Activated CD4-positive, alpha-beta T cell treated with anti-CD3 and anti-CD28 coated beads, Interleukin-2, amount 50 U/mL, for 48 hours (primary cell): ENCODE data around the gene U2SURP.

ENCODE experiments used
- DNase-seq, 2 experiments: peaks; one replicate each; pipeline ENCODE4 v3.0.0-alpha.2; 2020

U2SURP gene

GRCh38 chr3:143001369-143002082, at the start of gene U2SURP:
U2SURP (plus strand) TSS chr3:143001570; CDS start chr3:143001629, 59 bp downstream.
- peak; percentile 89 to 92 for DNase-seq

- DNase-seq: no peak
Observed at GRCh38 chr3:142951794-142952193, 49.6 kb upstream of the U2SURP start.

GRCh38 chr3:142952272-142953193, 48.8 kb upstream of the U2SURP start:
- DNase-seq: no peak

- no peak for DNase-seq
Observed at GRCh38 chr3:142953443-142953842, 47.9 kb upstream of the U2SURP start.

- peak; percentile 30 to 51 for DNase-seq
Observed at GRCh38 chr3:142958707-142959106, 42.7 kb upstream of the U2SURP start.

GRCh38 chr3:142960322-142960850, 41.0 kb upstream of the U2SURP start:
- DNase-seq: no peak

GRCh38 chr3:142961539-142961938, 39.8 kb upstream of the U2SURP start:
- no peak for DNase-seq

- no peak for DNase-seq
Observed at GRCh38 chr3:142962175-142962519, 39.2 kb upstream of the U2SURP start.

GRCh38 chr3:142962520-142963233, 38.7 kb upstream of the U2SURP start:
- DNase-seq: no peak

- DNase-seq: no peak
Observed at GRCh38 chr3:142963234-142963515, 38.2 kb upstream of the U2SURP start.

GRCh38 chr3:142963516-142964448, 37.6 kb upstream of the U2SURP start, which contains the start of gene PAQR9:
PAQR9 (minus strand) TSS chr3:142963674; CDS start chr3:142963336, 338 bp downstream.
- DNase-seq: peak; percentile 8 to 18

- DNase-seq: no peak
Observed at GRCh38 chr3:142965581-142965980, 35.8 kb upstream of the U2SURP start.

- no peak for DNase-seq
Observed at GRCh38 chr3:142966808-142967207, 34.6 kb upstream of the U2SURP start.

GRCh38 chr3:142968319-142969025, 32.9 kb upstream of the U2SURP start:
- no peak for DNase-seq

GRCh38 chr3:142971431-142971830, 29.9 kb upstream of the U2SURP start:
- no peak for DNase-seq

- no peak for DNase-seq
Observed at GRCh38 chr3:142972092-142972753, 29.1 kb upstream of the U2SURP start.

- no peak for DNase-seq
Observed at GRCh38 chr3:142973217-142974009, 28.0 kb upstream of the U2SURP start.

- DNase-seq: no peak
Observed at GRCh38 chr3:142975316-142975995, 25.9 kb upstream of the U2SURP start.
